Lower lobe of right lung (tissue), 2 donors: ENCODE data around the gene AP4M1. TPM values are rescaled to one million over a fixed set of nuclear protein-coding genes. Genes with fewer than 3 reads are reported as not detected.

Experiments
- ATAC-seq, 2 donors: fragments of 200-7000 bp; cut with Tn5 transposase; one replicate each; pipeline ENCODE4 v1.9.1; 2020 to 2022; ENCODE audit warnings: mild to moderate bottlenecking in 2 of 2, moderate library complexity in 2 of 2
- DNase-seq: peaks from one replicate; pipeline ENCODE4 v3.0.0-alpha.2; 2020
- H3K27ac ChIP-seq: fragments of 200-600 bp; one replicate; pipeline ENCODE4 v1.8.0; 2022
- H3K27me3 ChIP-seq: fragments of 200-600 bp; one replicate; pipeline ENCODE4 v1.8.0; 2022; ENCODE audit warnings: low read depth
- H3K36me3 ChIP-seq: fragments of 200-600 bp; one replicate; pipeline ENCODE4 v1.8.0; 2022; ENCODE audit warnings: mild to moderate bottlenecking
- H3K4me1 ChIP-seq: fragments of 200-600 bp; one replicate; pipeline ENCODE4 v1.8.0; 2022
- H3K4me3 ChIP-seq: fragments of 200-600 bp; one replicate; pipeline ENCODE4 v1.8.0; 2022; ENCODE audit warnings: mild to moderate bottlenecking
- H3K9me3 ChIP-seq: fragments of 200-600 bp; one replicate; pipeline ENCODE4 v1.8.0; 2022
- CTCF ChIP-seq: fragments of 200-600 bp; IDR thresholded peaks from one replicate; pipeline ENCODE4 v1.8.0; 2022; ENCODE audit warnings: antibody characterized with exemption, mild to moderate bottlenecking
- intact Hi-C: fragments of 100-400 bp; cut with DNase I; formaldehyde crosslinking; loops from one replicate; pipeline ENCODE4 v1.11.0; 2022
- total RNA-seq: library from RNA; stranded (reverse); fragmentation: NEBNext Ultra II Directional; extraction: Animal tissue kit (Norgen Biotek cat#: 25700); gene quantifications from one replicate; pipeline ENCODE4 v1.2.1, GENCODE V29; 2021
- donor health status: DM: no; HTN: yes; CAD: no; lungs with severe emphysema.

Gene AP4M1
- total RNA-seq, 1 donor from 2014 or later = 16.5 TPM

- intact Hi-C loops = no loop called here
- Histone ChIP-seq H3K27me3 (no peaks in the 10 kb centered on the region), H3K4me1 (peaks cover 22% of the 10 kb centered on the region), H3K4me3 (no peak overlapping the region), H3K36me3 (peaks cover 68% of the 10 kb centered on the region), H3K9me3 (no peaks in the 10 kb centered on the region), H3K27ac (no peak overlapping the region)
- no peak for DNase-seq
- no peak for ATAC-seq
- no peak for TF ChIP-seq CTCF
Observed at GRCh38 chr7:100102950-100103840, 1.8 kb downstream of the AP4M1 start.

GRCh38 chr7:100105534-100105933, 4.1 kb downstream of the AP4M1 start:
- no peak overlapping the region for H3K27ac ChIP-seq
- intact Hi-C loops = no loop called here
- H3K36me3 ChIP-seq = peaks cover 78% of the 10 kb centered on the region
- H3K4me1 ChIP-seq = peaks cover 8% of the 10 kb centered on the region
- no peaks in the 10 kb centered on the region for H3K9me3 ChIP-seq
- no peak for TF ChIP-seq CTCF
- DNase-seq = no peak
- ATAC-seq = no peak
- no peaks in the 10 kb centered on the region for H3K27me3 ChIP-seq
- H3K4me3 ChIP-seq = no peak overlapping the region

GRCh38 chr7:100106633-100107032, 5.2 kb downstream of the AP4M1 start:
- H3K27me3 ChIP-seq = no peaks in the 10 kb centered on the region
- no peak for DNase-seq
- TF ChIP-seq CTCF = no peak
- peaks cover 8% of the 10 kb centered on the region for H3K4me1 ChIP-seq
- ATAC-seq = no peak
- peaks cover 89% of the 10 kb centered on the region for H3K36me3 ChIP-seq
- no peak overlapping the region for H3K4me3 ChIP-seq
- intact Hi-C loops = no loop called here
- no peaks in the 10 kb centered on the region for H3K9me3 ChIP-seq
- no peak overlapping the region for H3K27ac ChIP-seq

GRCh38 chr7:100107125-100107737, 5.8 kb downstream of the AP4M1 start:
- peaks cover 95% of the 10 kb centered on the region for H3K36me3 ChIP-seq
- no peak for TF ChIP-seq CTCF
- DNase-seq (no peak), ATAC-seq (no peak)
- H3K27ac ChIP-seq = no peak overlapping the region
- intact Hi-C loops = no loop called here
- H3K27me3 ChIP-seq = no peaks in the 10 kb centered on the region
- no peaks in the 10 kb centered on the region for H3K9me3 ChIP-seq
- peaks cover 6% of the 10 kb centered on the region for H3K4me1 ChIP-seq
- no peak overlapping the region for H3K4me3 ChIP-seq

GRCh38 chr7:100107890-100108289, 6.4 kb downstream of the AP4M1 start:
- intact Hi-C loops = no loop called here
- H3K36me3 ChIP-seq = peaks cover 100% of the 10 kb centered on the region
- no peaks in the 10 kb centered on the region for H3K27me3 ChIP-seq
- no peak overlapping the region for H3K27ac ChIP-seq
- H3K9me3 ChIP-seq = no peaks in the 10 kb centered on the region
- no peak overlapping the region for H3K4me3 ChIP-seq
- DNase-seq (no peak), ATAC-seq (no peak)
- TF ChIP-seq CTCF = no peak
- no peaks in the 10 kb centered on the region for H3K4me1 ChIP-seq
